PFSK-1 (cell line): ENCODE results near the gene TMOD4.

Source experiments
- FOXP2 ChIP-seq: optimal IDR thresholded peaks from 2 replicates; pipeline ENCODE3; 2011; ENCODE audit warnings: borderline replicate concordance, control low read depth, inconsistent platforms; ENCODE audit not compliant: insufficient read depth; ENCODE audit errors: extremely low read length, extremely low read depth
- POLR2AphosphoS5 ChIP-seq: IDR thresholded peaks from 2 replicates; pipeline ENCODE4 v1.6.1; 2012; ENCODE audit warnings: low read depth, mild to moderate bottlenecking, control low read depth, low read length, moderate library complexity
- SIN3A ChIP-seq: IDR thresholded peaks from 2 replicates; pipeline ENCODE4 v1.6.1; 2012; ENCODE audit warnings: mild to moderate bottlenecking, low read length, moderate library complexity, borderline replicate concordance; ENCODE audit not compliant: insufficient read depth
- TAF1 ChIP-seq: IDR thresholded peaks from 2 replicates; pipeline ENCODE4 v1.6.1; 2012; ENCODE audit warnings: low read length, control low read depth, borderline replicate concordance; ENCODE audit not compliant: insufficient read depth
- TF ChIP-seq, protein P1 (sequence below), 2 experiments: IDR thresholded peaks; 2 replicates each; pipeline versions ENCODE4 v1.6.1 to v1.8.0; 2011 to 2012; ENCODE audit warnings: low read depth in 2 of 2, low read length in 2 of 2, control low read depth in 1 of 2, inconsistent platforms in 1 of 2, mild to moderate bottlenecking in 1 of 2, moderate library complexity in 1 of 2; ENCODE audit not compliant: insufficient read depth in 1 of 2

The TMOD4 gene

DNA sequence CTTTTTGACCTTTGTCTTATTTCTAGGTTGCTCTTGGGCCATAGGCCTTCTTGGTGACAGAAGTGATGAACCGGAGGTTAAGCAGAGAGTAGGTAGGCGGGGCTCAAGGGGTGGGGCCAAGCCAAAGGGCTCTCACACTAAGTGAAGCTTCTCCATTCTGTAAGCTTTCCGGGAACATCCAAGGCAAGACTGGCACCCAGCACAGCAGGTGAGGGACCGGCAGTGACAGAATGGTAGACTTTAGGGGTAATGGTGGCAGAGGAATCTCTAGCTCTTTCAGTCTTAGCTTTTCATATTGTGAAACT lies 19.3 kb downstream of the TMOD4 start, which contains the start of gene TNFAIP8L2:
Gene TNFAIP8L2 (plus strand): TSS at position 135 of the 305 bp plus-strand sequence. CDS start 2,049 bp downstream, outside the sequence.
- TF ChIP-seq FOXP2 (no peak), TAF1 (no peak), SIN3A (no peak), POLR2AphosphoS5 (no peak)
- TF ChIP-seq, protein P1, sequence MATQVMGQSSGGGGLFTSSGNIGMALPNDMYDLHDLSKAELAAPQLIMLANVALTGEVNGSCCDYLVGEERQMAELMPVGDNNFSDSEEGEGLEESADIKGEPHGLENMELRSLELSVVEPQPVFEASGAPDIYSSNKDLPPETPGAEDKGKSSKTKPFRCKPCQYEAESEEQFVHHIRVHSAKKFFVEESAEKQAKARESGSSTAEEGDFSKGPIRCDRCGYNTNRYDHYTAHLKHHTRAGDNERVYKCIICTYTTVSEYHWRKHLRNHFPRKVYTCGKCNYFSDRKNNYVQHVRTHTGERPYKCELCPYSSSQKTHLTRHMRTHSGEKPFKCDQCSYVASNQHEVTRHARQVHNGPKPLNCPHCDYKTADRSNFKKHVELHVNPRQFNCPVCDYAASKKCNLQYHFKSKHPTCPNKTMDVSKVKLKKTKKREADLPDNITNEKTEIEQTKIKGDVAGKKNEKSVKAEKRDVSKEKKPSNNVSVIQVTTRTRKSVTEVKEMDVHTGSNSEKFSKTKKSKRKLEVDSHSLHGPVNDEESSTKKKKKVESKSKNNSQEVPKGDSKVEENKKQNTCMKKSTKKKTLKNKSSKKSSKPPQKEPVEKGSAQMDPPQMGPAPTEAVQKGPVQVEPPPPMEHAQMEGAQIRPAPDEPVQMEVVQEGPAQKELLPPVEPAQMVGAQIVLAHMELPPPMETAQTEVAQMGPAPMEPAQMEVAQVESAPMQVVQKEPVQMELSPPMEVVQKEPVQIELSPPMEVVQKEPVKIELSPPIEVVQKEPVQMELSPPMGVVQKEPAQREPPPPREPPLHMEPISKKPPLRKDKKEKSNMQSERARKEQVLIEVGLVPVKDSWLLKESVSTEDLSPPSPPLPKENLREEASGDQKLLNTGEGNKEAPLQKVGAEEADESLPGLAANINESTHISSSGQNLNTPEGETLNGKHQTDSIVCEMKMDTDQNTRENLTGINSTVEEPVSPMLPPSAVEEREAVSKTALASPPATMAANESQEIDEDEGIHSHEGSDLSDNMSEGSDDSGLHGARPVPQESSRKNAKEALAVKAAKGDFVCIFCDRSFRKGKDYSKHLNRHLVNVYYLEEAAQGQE (IDR thresholded peaks at IDR 0.05; ENCODE audit: insufficient read depth in 1 of 2, low read depth in 2 of 2, low read length in 2 of 2) = no peak

DNA sequence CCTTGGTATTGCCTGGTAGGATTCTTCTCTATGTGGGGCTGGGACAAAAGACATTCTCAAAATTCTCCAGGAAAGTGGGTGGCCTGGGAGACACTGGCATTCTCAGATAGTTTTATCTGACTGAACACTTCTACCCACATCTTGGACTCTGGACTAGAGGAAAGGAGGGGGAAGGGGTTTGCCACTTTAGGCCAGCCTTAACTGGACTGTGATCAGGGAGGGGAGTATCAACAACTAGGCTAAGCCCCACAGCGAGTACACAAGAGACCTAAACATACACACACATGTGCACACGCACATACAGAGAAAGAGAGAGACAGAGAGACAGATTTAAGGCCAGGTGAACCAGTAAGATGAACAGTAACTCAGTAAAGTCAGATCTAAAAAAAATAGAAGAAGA lies 28.1 kb downstream of the TMOD4 start:
- TF ChIP-seq SIN3A (no peak), FOXP2 (no peak), TAF1 (no peak), POLR2AphosphoS5 (no peak)
- TF ChIP-seq, protein P1 (IDR thresholded peaks at IDR 0.05; ENCODE audit: insufficient read depth in 1 of 2, low read depth in 2 of 2, low read length in 2 of 2) = no peak

DNA sequence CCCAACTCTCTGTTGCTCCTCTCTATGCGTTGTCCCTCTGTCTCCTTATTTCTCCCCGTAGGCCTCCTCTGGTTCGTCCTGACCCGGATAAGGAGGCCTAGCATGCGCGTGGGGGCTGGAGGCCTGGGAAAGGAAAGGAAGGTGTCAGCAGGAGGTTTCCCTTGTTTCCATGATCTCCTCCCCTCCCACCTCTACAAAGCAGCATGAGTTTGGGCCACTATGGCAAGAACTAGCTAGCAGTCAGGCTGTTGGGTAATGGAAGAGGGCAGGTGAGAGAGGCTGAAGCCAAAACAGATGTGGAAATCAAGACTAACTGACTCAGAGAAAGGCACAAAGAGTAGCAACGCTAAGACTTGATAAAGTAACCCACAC lies 28.7 kb downstream of the TMOD4 start:
- TF ChIP-seq, protein P1 (IDR thresholded peaks at IDR 0.05; ENCODE audit: insufficient read depth in 1 of 2, low read depth in 2 of 2, low read length in 2 of 2) = no peak
- TF ChIP-seq FOXP2 (no peak), POLR2AphosphoS5 (no peak; the same call in 1 of the 2 replicates), TAF1 (no peak), SIN3A (no peak)

DNA sequence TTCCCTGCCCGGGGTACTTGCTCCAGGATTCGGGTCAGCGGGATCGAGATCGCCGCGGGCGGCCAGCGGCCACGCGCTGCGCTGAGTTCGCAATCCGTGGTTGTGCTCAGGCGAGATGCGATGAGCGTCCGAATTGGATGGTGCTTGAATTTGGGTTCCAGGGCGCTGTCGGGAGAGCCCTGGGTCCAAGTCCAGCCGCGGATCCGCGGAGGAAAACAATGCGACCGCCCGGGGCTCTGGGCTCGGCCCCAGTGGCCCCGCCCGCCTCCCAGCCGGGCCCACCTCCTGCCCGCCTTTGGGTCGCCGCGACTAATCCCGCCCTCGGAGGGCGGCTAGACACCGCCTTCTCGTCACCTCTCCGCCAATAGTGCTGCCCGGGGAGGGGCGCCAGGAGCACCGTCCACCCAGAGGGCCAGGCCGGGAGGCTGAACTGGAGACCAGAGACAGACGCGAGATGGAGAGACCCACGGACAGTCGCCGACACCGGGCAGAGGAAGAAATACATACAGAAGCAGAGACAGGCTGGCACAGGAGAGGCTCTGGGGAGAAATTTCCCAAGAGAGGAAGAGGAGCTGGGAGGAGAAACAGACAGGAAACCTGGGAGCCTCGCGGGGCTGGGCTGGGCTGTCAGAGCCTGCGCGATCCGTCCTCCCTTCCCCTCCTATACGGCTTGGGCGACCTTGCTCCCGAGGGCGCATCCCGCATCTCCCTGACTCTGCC lies 29.2 kb downstream of the TMOD4 start, which contains the start of gene SEMA6C:
Gene SEMA6C (minus strand): TSS at position 220 of the 720 bp plus-strand sequence. CDS start 4,010 bp downstream, outside the sequence.
- TF ChIP-seq TAF1 (peak; percentile 72; the same call in 1 of the 2 replicates), SIN3A (no peak), POLR2AphosphoS5 (peak; percentile 80), FOXP2 (peak; percentile 64)
- TF ChIP-seq, protein P1 (IDR thresholded peaks at IDR 0.05; ENCODE audit: insufficient read depth in 1 of 2, low read depth in 2 of 2, low read length in 2 of 2) = no peak
